H1 (cell line): ENCODE data around the gene VGLL4.

ENCODE experiments used
- ATF3 ChIP-seq: IDR thresholded peaks from 2 replicates; pipeline ENCODE4 v1.6.1; 2011; ENCODE audit warnings: low read depth, mild to moderate bottlenecking, low read length; ENCODE audit not compliant: insufficient read depth
- BRCA1 ChIP-seq: IDR thresholded peaks from 2 replicates; pipeline ENCODE4 v1.6.1; 2012; ENCODE audit warnings: low read depth, low read length, improper control_type of control experiment
- CEBPB ChIP-seq: IDR thresholded peaks from 2 replicates; pipeline ENCODE4 v1.6.1; 2012; ENCODE audit warnings: low read depth, low read length
- CTCF ChIP-seq, 3 experiments: IDR thresholded peaks; 1 replicate in 2 of 3; 2 replicates in 1 of 3; pipeline versions ENCODE4 v1.5.1 to v1.6.1; 2011; ENCODE audit warnings: low read length in 3 of 3, mild to moderate bottlenecking in 3 of 3, inconsistent platforms in 2 of 3, low read depth in 1 of 3, moderate library complexity in 1 of 3; ENCODE audit not compliant: insufficient read depth in 1 of 3; ENCODE audit errors: control extremely low read depth in 1 of 3
- EZH2 ChIP-seq: fragments of 200-600 bp; sonication (generic); IDR thresholded peaks from 2 replicates; pipeline ENCODE4 v1.7.1; 2012; ENCODE audit warnings: low read depth, mild to moderate bottlenecking, moderate library complexity, low read length, inconsistent platforms; ENCODE audit not compliant: severe bottlenecking
- JUND ChIP-seq: IDR thresholded peaks from 2 replicates; pipeline ENCODE4 v1.6.1; 2011; ENCODE audit warnings: mild to moderate bottlenecking, improper control_type of control experiment, low read length
- MAFK ChIP-seq: IDR thresholded peaks from 2 replicates; pipeline ENCODE4 v1.6.1; 2012; ENCODE audit warnings: low read depth, mild to moderate bottlenecking, improper control_type of control experiment, low read length
- RFX5 ChIP-seq: IDR thresholded peaks from 2 replicates; pipeline ENCODE4 v1.6.1; 2011; ENCODE audit warnings: low read depth, low read length, improper control_type of control experiment, borderline replicate concordance
- SAP30 ChIP-seq: fragments of 300-600 bp; sonication (generic); IDR thresholded peaks from 2 replicates; pipeline ENCODE4 v1.7.1; 2012; ENCODE audit warnings: low read length, moderate library complexity, mild to moderate bottlenecking, inconsistent platforms; ENCODE audit not compliant: insufficient read depth, insufficient replicate concordance
- SIX5 ChIP-seq: IDR thresholded peaks from 2 replicates; pipeline ENCODE4 v1.6.1; 2011; ENCODE audit warnings: mild to moderate bottlenecking, low read depth, low read length
- TBP ChIP-seq: IDR thresholded peaks from 2 replicates; pipeline ENCODE4 v1.6.1; 2011; ENCODE audit warnings: low read depth, low read length, improper control_type of control experiment
- TEAD4 ChIP-seq: IDR thresholded peaks from 2 replicates; pipeline ENCODE4 v1.6.1; 2012; ENCODE audit warnings: low read depth, low read length, inconsistent platforms, mixed read lengths
- USF2 ChIP-seq: IDR thresholded peaks from 2 replicates; pipeline ENCODE4 v1.6.1; 2011; ENCODE audit warnings: low read length, improper control_type of control experiment

- TF ChIP-seq SIX5 (no peak), CEBPB (no peak), CTCF (IDR thresholded peaks at IDR 0.05; ENCODE audit: control extremely low read depth in 1 of 3, insufficient read depth in 1 of 3, low read depth in 1 of 3, low read length in 3 of 3) (no peak), JUND (no peak), TEAD4 (no peak), EZH2 (no peak), RFX5 (no peak), ATF3 (no peak), MAFK (no peak), BRCA1 (no peak), SAP30 (no peak), TBP (no peak), USF2 (no peak)
Observed at GRCh38 chr3:11619946-11620652, 23.6 kb downstream of the VGLL4 start.
